DND-41 (cell line): Measurements from ENCODE around the gene ASB4.

Experiments used
- ATAC-seq: fragments of 200-7000 bp; cut with Tn5 transposase; 3 replicates; pipeline ENCODE4 v1.9.1; 2021; ENCODE audit warnings: low read depth; ENCODE audit not compliant: insufficient read depth
- DNase-seq: peaks from one replicate; pipeline ENCODE4 v3.0.0-alpha.2; 2020
- H2AFZ ChIP-seq: 2 replicates; pipeline ENCODE4 v1.6.0; 2012; ENCODE audit warnings: low read depth, low read length
- H3K27ac ChIP-seq: 2 replicates; pipeline ENCODE4 v1.5.1; 2012; ENCODE audit warnings: low read length, inconsistent platforms
- H3K27me3 ChIP-seq: fragments of 200-600 bp; sonication (generic); 2 replicates; pipeline ENCODE4 v1.6.0; 2012; ENCODE audit warnings: low read length, mild to moderate bottlenecking, inconsistent platforms; ENCODE audit not compliant: insufficient read depth, poor library complexity
- H3K36me3 ChIP-seq: 2 replicates; pipeline ENCODE4 v1.5.1; 2012; ENCODE audit warnings: low read length, inconsistent platforms; ENCODE audit not compliant: insufficient read depth
- H3K4me1 ChIP-seq: 2 replicates; pipeline ENCODE4 v1.5.1; 2012; ENCODE audit warnings: mild to moderate bottlenecking, low read length; ENCODE audit not compliant: insufficient read depth
- H3K4me2 ChIP-seq: 2 replicates; pipeline ENCODE4 v1.6.0; 2012; ENCODE audit warnings: mild to moderate bottlenecking, moderate library complexity, low read length, inconsistent platforms; ENCODE audit not compliant: insufficient read depth
- H3K4me3 ChIP-seq, 2 experiments: fragments of 200-600 bp in 1 of 2; shearing (Covaris generic) in 1 of 2; 2 replicates each; pipeline ENCODE4 v1.5.1; 2012 to 2016; ENCODE audit warnings: inconsistent platforms in 2 of 2, low read length in 2 of 2, mild to moderate bottlenecking in 2 of 2, low read depth in 1 of 2, moderate library complexity in 1 of 2
- H3K79me2 ChIP-seq: 2 replicates; pipeline ENCODE4 v1.6.0; 2012; ENCODE audit warnings: low read length, inconsistent platforms; ENCODE audit not compliant: insufficient read depth
- H3K9ac ChIP-seq: 2 replicates; pipeline ENCODE4 v1.6.0; 2012; ENCODE audit warnings: low read depth, mild to moderate bottlenecking, inconsistent platforms, low read length, moderate library complexity
- H3K9me3 ChIP-seq: 2 replicates; pipeline ENCODE4 v1.5.1; 2012; ENCODE audit warnings: low read length, moderate library complexity, mild to moderate bottlenecking, inconsistent platforms; ENCODE audit not compliant: insufficient read depth, severe bottlenecking
- H4K20me1 ChIP-seq: 2 replicates; pipeline ENCODE4 v1.6.0; 2012; ENCODE audit warnings: low read length; ENCODE audit not compliant: insufficient read depth
- CTCF ChIP-seq: IDR thresholded peaks from 2 replicates; pipeline ENCODE4 v1.5.1; 2012; ENCODE audit warnings: borderline replicate concordance, low read length, moderate library complexity, mild to moderate bottlenecking; ENCODE audit not compliant: poor library complexity, severe bottlenecking; ENCODE audit errors: extremely low read depth
- EZH2 ChIP-seq: IDR thresholded peaks from 3 replicates; pipeline ENCODE4 v1.6.1; 2012; ENCODE audit warnings: borderline replicate concordance, low read depth, mild to moderate bottlenecking, moderate library complexity, low read length, inconsistent platforms; ENCODE audit not compliant: severe bottlenecking

The ASB4 gene

GRCh38 chr7:95509199-95509598 is 23.5 kb downstream of the ASB4 start:
- no peak overlapping the region for H3K4me3 ChIP-seq
- H2AFZ ChIP-seq: no peak overlapping the region
- peak overlapping the region; percentile 73 for H3K27ac ChIP-seq
- H4K20me1 ChIP-seq: no peaks in the 10 kb centered on the region
- TF ChIP-seq CTCF (no peak), EZH2 (no peak)
- H3K27me3 ChIP-seq: no peaks in the 10 kb centered on the region
- peak; percentile 83 for DNase-seq
- H3K79me2 ChIP-seq: no peaks in the 10 kb centered on the region
- H3K9me3 ChIP-seq: no peaks in the 10 kb centered on the region
- no peaks in the 10 kb centered on the region for H3K36me3 ChIP-seq
- H3K9ac ChIP-seq: peak overlapping the region; percentile 37
- ATAC-seq: peak; percentile 95
- H3K4me1 ChIP-seq: peaks cover 71% of the 10 kb centered on the region
- peak overlapping the region; percentile 43 for H3K4me2 ChIP-seq

GRCh38 chr7:95511716-95512260 is 26.0 kb downstream of the ASB4 start:
- H3K4me3 ChIP-seq: no peak overlapping the region
- DNase-seq (peak; percentile 73), ATAC-seq (peak; percentile 81)
- H3K9ac ChIP-seq: no peak overlapping the region
- H3K27me3 ChIP-seq: no peaks in the 10 kb centered on the region
- H3K27ac ChIP-seq: peak overlapping the region; percentile 71
- H3K4me1 ChIP-seq: peaks cover 54% of the 10 kb centered on the region
- H3K9me3 ChIP-seq: no peaks in the 10 kb centered on the region
- H3K79me2 ChIP-seq: no peaks in the 10 kb centered on the region
- H2AFZ ChIP-seq: peak overlapping the region; percentile 56
- H3K4me2 ChIP-seq: peak overlapping the region; percentile 31; the same call in 1 of the 2 replicates
- no peak for TF ChIP-seq EZH2
- TF ChIP-seq CTCF: peak; percentile 86
- no peaks in the 10 kb centered on the region for H4K20me1 ChIP-seq
- H3K36me3 ChIP-seq: no peaks in the 10 kb centered on the region

GRCh38 chr7:95517458-95517857 is 31.7 kb downstream of the ASB4 start:
- no peak for TF ChIP-seq CTCF
- TF ChIP-seq EZH2: no peak
- Histone ChIP-seq H3K79me2 (no peaks in the 10 kb centered on the region), H3K27ac (no peak overlapping the region), H3K4me1 (no peaks in the 10 kb centered on the region), H3K9me3 (no peaks in the 10 kb centered on the region), H3K36me3 (no peaks in the 10 kb centered on the region), H4K20me1 (no peaks in the 10 kb centered on the region), H2AFZ (no peak overlapping the region), H3K4me2 (no peak overlapping the region), H3K4me3 (no peak overlapping the region), H3K9ac (no peak overlapping the region), H3K27me3 (no peaks in the 10 kb centered on the region)
- ATAC-seq (no peak), DNase-seq (no peak)
